SJCRH30 (cell line): ENCODE results near the gene CTNNB1. TPM values are rescaled to one million over a fixed set of nuclear protein-coding genes. Genes with fewer than 3 reads are reported as not detected.
A peak's percentile ranks its signal among the peaks of the same experiment; 100 is the strongest.

Source experiments
- DNase-seq, 2 experiments: peaks; one replicate each; pipeline ENCODE4 v3.0.0-alpha.2; 2015 to 2020
- H3K27ac ChIP-seq: fragments of 250-450 bp; sonication (Bioruptor Pico); 2 replicates; pipeline ENCODE4 v1.5.1; 2020; ENCODE audit warnings: mild to moderate bottlenecking, moderate library complexity
- H3K27me3 ChIP-seq: fragments of 250-450 bp; sonication (Bioruptor Pico); 2 replicates; pipeline ENCODE4 v1.5.1; 2020; ENCODE audit warnings: mild to moderate bottlenecking, moderate library complexity
- H3K36me3 ChIP-seq: fragments of 250-450 bp; sonication (Bioruptor Pico); 2 replicates; pipeline ENCODE4 v1.5.1; 2020; ENCODE audit warnings: mild to moderate bottlenecking, moderate library complexity
- H3K4me1 ChIP-seq: fragments of 250-450 bp; sonication (Bioruptor Pico); 2 replicates; pipeline ENCODE4 v1.5.1; 2020; ENCODE audit warnings: mild to moderate bottlenecking, moderate library complexity
- H3K4me3 ChIP-seq: fragments of 250-450 bp; sonication (Bioruptor Pico); 2 replicates; pipeline ENCODE4 v1.5.1; 2020; ENCODE audit warnings: mild to moderate bottlenecking, moderate library complexity
- H3K9me3 ChIP-seq: fragments of 250-450 bp; sonication (Bioruptor Pico); replicated peaks from 2 replicates; pipeline ENCODE4 v1.5.1; 2020; ENCODE audit warnings: mild to moderate bottlenecking, moderate library complexity
- total RNA-seq: library from RNA; depleted of rRNA; stranded (reverse); fragments of >200 nt; shearing (Covaris generic); gene quantifications from 2 replicates; pipeline ENCODE4 v1.2.3, GENCODE V29; 2014; rRNA removed

Gene CTNNB1
- total RNA-seq: 613 and 641 TPM in 2 replicates

DNA sequence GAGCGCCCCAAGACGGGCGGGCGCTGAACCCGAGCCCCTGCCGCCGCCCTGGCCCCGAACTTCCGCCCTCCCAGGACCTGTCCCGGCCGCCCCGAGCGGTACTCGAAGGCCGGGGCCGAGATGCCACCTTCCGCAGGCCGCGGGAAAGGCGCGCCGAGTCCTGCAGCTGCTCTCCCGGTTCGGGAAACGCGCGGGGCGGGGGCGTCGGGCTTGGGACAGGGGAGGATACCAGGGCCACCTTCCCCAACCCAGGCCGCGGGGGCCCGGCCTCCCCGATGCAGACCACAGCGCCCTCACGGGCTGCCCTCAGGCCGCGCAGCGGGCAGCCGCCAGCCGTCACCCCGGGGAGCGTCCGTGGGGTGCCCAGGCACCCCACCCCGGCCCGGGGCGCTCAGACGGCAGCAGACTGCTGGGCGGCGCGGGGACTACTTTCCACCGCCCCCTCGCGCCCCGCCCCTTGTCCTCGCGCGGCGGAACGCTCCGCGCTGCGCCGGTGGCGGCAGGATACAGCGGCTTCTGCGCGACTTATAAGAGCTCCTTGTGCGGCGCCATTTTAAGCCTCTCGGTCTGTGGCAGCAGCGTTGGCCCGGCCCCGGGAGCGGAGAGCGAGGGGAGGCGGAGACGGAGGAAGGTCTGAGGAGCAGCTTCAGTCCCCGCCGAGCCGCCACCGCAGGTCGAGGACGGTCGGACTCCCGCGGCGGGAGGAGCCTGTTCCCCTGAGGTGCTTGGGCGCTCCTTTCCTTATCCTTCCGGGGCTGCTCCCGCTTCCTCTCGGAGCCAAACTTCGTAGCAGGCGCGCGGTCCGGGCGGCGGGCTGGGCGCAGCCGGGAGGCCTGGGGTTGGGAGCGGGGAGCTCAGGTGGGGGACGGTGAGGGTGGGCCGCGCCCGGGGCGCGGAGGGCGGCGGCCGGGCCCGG lies at the start of gene CTNNB1:
Gene CTNNB1, plus strand, starts transcription at position 556 of the 916 bp plus-strand sequence. CDS start 24,564 bp downstream, outside the sequence.
- Histone ChIP-seq H3K27ac (peak within 1 kb of the TSS; percentile 93), H3K9me3 (no peaks in the 10 kb centered on the region), H3K4me1 (peaks cover 2% of the 10 kb centered on the region), H3K27me3 (no peaks in the 10 kb centered on the region), H3K4me3 (peak within 1 kb of the TSS; percentile 96), H3K36me3 (0 out of 2 replicates have a peak, but pooled peaks cover 9% of the 10 kb centered on the region)
- DNase-seq: peak; percentile 85

DNA sequence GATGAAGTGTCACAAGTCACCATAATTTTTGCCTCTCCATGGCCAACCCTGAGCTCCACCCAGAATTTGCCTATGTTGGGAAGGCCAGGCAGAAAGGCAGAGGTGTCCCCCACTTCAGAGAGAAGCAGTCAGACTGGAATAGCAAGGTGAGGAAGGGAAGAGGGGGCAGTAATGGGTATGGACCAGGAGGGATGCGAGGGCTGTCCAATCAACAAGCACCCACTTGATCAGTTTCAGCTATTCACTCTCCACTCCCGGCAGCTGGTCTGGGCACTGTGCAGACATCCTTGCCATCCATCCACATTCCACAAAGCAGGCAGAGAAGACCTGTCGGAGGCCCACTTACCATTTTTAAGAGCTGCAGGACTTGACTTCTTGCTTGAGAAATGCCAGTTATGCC lies 43.5 kb upstream of the CTNNB1 start:
- no peaks in the 10 kb centered on the region for H3K27me3 ChIP-seq
- DNase-seq: no peak
- no peak overlapping the region for H3K27ac ChIP-seq
- peaks cover 5% of the 10 kb centered on the region; the same call in 1 of the 2 replicates for H3K4me1 ChIP-seq
- H3K4me3 ChIP-seq: no peak overlapping the region
- H3K9me3 ChIP-seq: no peaks in the 10 kb centered on the region
- H3K36me3 ChIP-seq: no peaks in the 10 kb centered on the region

DNA sequence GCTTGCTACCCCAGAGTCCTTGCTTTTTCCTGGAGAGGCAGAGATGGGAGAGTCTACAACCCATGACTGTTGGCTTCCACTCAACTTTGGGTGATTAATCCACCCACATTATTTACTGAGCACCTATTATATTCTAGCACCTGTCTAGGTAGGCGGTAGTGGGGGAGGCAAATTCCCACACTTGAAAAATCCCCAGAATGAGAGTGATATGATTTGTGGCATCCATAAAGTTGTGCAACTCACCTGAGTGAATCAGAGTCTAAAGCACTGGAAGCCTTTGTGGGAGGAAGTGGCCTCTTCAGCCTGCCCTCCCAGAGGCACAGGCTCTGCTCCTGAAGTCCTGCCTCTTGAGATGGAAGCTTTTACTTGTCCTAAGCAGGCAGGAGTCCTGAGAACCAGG lies 40.4 kb upstream of the CTNNB1 start:
- Histone ChIP-seq H3K4me3 (no peak overlapping the region), H3K9me3 (no peaks in the 10 kb centered on the region), H3K27me3 (no peaks in the 10 kb centered on the region), H3K27ac (peak overlapping the region; percentile 41), H3K36me3 (no peaks in the 10 kb centered on the region), H3K4me1 (peaks cover 5% of the 10 kb centered on the region; the same call in 1 of the 2 replicates)
- DNase-seq: no peak

DNA sequence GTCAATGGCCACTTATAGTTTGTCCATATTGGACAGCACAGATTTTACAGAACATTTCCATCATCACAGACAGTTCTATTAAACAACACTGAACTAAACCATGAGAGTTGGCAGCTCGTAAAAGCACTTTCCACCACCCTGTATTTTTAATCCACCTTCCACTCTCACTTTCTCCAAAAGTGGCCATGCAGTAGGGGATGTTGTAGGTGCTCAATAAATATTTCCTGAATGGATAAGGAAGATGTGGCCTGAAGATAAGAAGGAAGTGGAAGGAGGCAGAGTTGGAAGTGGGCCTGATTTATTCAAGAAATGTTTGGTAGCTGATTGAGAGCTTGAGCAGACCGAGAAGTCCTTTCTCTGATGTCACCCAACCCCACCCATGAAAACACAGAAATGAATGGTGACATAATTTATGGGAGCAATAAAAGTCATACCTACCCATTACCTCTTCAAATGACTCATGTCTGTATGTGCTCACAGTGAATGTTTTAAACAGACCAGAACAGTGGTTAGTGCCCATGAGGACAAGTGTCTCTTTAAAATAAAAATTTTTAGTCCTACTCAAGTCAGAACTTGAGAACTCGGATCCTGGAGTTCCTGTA lies 39.6 kb upstream of the CTNNB1 start:
- DNase-seq: no peak
- Histone ChIP-seq H3K27ac (no peak overlapping the region), H3K4me1 (peaks cover 9% of the 10 kb centered on the region), H3K4me3 (no peak overlapping the region), H3K9me3 (no peaks in the 10 kb centered on the region), H3K36me3 (no peaks in the 10 kb centered on the region), H3K27me3 (no peaks in the 10 kb centered on the region)

DNA sequence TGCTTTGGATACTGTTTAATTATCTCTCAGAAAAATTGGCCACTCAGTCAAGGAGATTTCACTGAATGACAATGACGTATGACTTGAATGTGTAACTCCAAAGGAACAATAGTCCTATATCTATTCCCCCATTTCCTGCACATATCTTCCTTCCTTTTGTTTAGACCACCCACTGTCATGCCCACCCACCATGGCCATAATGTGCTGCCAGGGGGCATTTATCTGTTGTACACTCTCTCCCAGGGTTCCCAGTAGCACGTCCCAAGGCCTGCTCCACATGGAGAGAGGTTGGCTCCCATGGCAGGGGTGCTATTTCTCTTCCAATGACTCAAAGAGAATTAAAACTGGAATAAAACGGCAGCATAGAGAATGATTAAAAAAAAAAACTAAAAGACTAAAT lies 36.8 kb upstream of the CTNNB1 start:
- DNase-seq: peak; percentile 12 to 24
- H3K4me1 ChIP-seq: peaks cover 9% of the 10 kb centered on the region
- no peaks in the 10 kb centered on the region for H3K27me3 ChIP-seq
- no peaks in the 10 kb centered on the region for H3K9me3 ChIP-seq
- no peaks in the 10 kb centered on the region for H3K36me3 ChIP-seq
- H3K4me3 ChIP-seq: no peak overlapping the region
- no peak overlapping the region for H3K27ac ChIP-seq

DNA sequence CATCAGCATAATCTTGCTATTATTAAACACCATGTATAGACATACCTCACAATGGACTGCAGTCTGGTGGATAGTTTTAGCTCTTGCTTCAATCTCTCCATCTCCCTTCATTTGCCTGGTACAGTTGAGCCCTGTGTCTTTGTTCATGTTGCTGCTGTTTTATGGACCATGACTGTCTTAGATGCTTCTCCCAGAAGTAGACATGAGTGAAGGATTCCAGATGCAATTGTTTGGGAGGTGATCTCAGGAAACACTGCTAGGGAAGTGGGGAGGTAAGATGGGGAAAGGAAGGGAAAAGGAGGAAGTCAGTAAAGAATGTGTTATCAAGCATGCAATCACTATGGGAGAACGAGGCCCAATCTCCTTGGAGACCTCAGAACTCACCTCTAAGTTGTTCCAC lies 36.3 kb upstream of the CTNNB1 start:
- H3K4me3 ChIP-seq: no peak overlapping the region

DNA sequence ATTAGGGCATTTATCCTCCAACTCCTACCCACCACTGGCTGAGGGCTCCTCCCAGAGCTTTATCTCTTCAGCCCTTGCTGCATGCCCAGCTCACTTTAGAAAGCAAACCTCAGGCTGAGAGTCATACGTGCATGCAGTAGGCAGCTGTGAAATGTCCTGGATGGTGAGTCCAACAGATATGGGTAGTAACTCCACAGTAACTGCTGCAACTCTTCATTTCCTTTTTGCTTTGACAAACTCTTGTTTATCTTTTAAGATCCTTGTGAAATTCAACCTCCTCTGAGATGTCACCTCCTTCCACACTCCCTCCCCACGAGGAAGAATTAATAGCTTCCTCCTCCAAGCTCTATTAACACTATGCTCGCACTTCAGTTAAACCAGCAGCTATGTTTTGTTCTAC lies 35.9 kb upstream of the CTNNB1 start:
- Histone ChIP-seq H3K27me3 (no peaks in the 10 kb centered on the region), H3K9me3 (no peaks in the 10 kb centered on the region), H3K4me3 (no peak overlapping the region), H3K27ac (no peak overlapping the region), H3K36me3 (no peaks in the 10 kb centered on the region), H3K4me1 (peaks cover 9% of the 10 kb centered on the region)
- no peak for DNase-seq

More for the DNA sequence above, 36.3 kb upstream of the CTNNB1 start:
- Histone ChIP-seq H3K9me3 (no peaks in the 10 kb centered on the region), H3K27ac (no peak overlapping the region), H3K4me1 (peaks cover 9% of the 10 kb centered on the region), H3K36me3 (no peaks in the 10 kb centered on the region), H3K27me3 (no peaks in the 10 kb centered on the region)
- DNase-seq: no peak

DNA sequence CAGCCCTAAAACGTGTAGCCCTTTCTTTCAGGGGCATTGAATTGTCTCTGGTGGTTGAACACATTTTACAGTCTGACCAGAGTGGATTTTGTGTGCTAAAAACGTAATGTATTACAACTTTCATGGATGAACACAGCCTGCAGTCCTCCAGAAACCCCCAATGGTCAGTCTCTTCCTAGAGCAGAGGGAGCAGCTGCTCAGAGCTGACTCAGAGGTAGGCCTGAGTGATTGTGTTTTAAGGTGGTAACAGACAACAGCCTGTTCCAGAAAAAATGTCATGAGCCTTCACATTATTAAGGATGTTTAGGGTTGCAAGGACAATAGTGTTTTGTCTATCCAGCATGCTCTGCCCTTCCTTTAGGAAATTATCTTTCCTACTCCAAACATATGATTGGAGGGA lies 34.5 kb upstream of the CTNNB1 start:
- Histone ChIP-seq H3K36me3 (no peaks in the 10 kb centered on the region), H3K4me3 (no peak overlapping the region), H3K27me3 (no peaks in the 10 kb centered on the region), H3K4me1 (peaks cover 5% of the 10 kb centered on the region), H3K9me3 (no peaks in the 10 kb centered on the region), H3K27ac (peak overlapping the region; percentile 44)
- DNase-seq: peak; percentile 35 to 49

DNA sequence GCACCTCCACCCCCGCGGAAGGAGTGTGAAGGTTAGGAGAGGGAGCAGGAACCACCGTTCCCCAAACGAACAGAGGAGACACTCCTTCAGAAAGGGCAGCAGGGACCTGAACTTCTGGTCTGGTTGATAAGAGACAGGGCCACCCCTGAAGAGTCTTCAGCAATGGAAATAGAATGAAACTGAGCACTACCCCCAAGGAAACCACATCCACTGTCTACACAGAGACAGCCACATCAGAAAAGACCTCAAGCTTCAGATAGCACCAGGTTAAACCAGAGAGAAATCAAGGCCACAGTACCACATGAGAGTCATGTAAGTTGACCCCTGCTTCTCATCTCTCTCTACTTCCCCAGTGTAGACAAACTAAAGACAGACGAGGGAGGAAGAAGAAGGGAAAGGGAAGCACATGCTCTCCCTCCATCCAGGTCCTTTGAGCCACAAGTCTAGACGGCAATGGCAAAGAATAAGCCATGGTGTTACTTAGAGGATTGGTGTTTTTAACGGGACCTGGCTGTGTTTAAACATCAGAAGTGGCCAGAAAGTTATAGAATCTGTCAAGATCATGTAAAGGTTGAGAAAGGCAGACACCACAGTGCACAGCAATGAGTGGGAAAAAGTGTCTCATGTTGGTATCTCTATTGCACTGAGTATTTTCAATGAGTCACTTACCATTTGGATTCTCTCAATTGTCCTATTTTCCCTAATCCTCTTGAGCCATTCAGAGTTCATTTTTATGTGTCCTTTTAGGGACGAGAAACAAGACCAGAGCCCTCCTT lies 31.4 kb upstream of the CTNNB1 start:
- H3K27me3 ChIP-seq: no peaks in the 10 kb centered on the region
- H3K4me1 ChIP-seq: peaks cover 5% of the 10 kb centered on the region
- no peaks in the 10 kb centered on the region for H3K36me3 ChIP-seq
- no peak overlapping the region for H3K4me3 ChIP-seq
- no peak for DNase-seq
- no peak overlapping the region for H3K27ac ChIP-seq
- H3K9me3 ChIP-seq: no peaks in the 10 kb centered on the region

DNA sequence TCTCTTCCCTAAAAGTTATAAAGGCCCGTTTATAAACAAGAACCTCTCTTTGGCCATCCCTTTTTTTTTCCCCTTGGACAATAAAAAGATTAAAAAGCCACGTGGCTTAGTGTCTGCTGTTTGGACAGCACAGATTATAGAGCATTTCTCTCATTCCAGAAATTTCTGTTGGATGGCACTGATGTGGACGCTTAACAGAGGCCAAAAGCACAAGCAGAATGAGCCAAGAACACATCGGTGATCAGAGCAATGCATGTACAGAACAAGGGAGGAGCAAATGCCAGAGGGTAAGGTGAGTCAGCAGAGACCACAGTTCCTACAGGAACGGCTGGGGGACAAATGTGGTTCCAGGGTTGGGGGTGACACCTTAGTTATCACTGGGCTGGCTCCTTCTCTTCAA lies 30.3 kb upstream of the CTNNB1 start:
- DNase-seq: no peak
- Histone ChIP-seq H3K4me1 (peaks cover 13% of the 10 kb centered on the region), H3K9me3 (no peaks in the 10 kb centered on the region; the same call in 1 of the 2 replicates), H3K27me3 (no peaks in the 10 kb centered on the region), H3K27ac (no peak overlapping the region), H3K4me3 (no peak overlapping the region), H3K36me3 (no peaks in the 10 kb centered on the region)

DNA sequence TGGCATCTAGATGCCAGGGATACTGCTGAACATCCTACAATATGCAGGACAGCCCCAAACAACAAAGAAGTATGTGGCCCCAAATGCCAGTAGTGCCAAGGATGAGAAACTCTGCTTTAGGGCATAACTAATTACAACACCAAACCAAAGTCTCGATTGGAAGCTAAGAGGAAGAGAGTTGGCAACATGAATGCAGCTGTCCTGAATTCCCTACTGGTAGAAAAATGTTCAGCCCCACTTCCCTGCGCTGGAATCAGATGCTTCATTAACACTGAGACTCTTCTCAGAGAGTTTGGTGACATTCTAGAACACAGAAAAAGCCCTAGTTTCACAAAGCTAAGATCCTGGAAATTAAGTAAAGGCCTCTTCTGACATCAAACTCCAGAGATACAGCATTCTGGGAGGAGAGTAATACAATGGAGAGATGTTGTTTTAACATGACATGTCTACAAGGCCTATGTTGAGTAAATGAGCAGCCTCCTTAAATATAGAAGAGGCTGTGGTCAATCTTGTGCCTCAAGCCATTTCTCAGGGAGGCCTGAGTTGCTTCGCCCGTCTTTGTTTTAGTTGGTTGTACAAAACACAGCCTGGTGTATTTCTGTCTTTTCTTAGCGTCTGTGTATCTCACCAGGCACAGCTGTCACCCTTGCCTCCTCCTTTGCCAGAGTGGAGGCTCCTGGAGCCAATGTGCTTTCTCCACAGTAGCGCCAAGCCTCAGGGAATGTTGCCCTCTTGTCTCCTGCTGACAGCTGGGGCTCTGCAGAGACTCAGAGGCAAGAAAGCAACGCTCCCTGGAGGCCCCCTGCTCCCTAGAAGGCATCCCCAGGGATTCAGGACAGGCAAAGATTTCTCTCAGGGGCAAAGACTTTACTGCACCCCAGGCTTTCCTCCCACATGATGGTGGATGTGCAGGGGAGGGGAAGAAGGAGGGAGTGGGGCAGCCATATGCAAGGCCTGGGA lies 25.1 kb upstream of the CTNNB1 start:
- peak overlapping the region; percentile 93 for H3K27ac ChIP-seq

DNA sequence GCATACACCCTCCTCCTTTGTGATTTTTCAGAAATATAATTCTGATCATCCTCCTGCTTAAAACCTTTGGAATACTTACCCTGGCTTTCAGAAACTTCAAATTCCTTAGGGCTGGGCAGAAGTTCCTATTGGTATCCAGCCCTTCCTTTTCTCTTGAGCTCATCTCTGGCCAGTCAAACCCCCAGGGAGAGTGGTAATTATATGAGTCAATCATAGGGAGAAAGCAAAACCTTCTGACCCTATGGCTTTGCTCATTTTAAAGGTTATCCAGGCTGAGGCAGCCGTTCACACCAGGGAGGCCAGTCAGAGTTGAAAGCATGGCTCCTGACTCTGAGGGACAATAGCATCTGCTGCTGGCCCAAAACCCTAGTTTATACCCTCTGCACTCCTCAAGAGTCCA lies 23.9 kb upstream of the CTNNB1 start:
- Histone ChIP-seq H3K9me3 (no peaks in the 10 kb centered on the region; the same call in 1 of the 2 replicates), H3K36me3 (no peaks in the 10 kb centered on the region), H3K27ac (peak overlapping the region; percentile 93; the same call in 1 of the 2 replicates), H3K4me1 (peaks cover 39% of the 10 kb centered on the region), H3K27me3 (no peaks in the 10 kb centered on the region), H3K4me3 (no peak overlapping the region)
- no peak for DNase-seq

More for the DNA sequence above, 25.1 kb upstream of the CTNNB1 start:
- H3K36me3 ChIP-seq: no peaks in the 10 kb centered on the region
- H3K4me3 ChIP-seq: no peak overlapping the region; the same call in 1 of the 2 replicates
- no peaks in the 10 kb centered on the region; the same call in 1 of the 2 replicates for H3K9me3 ChIP-seq
- H3K4me1 ChIP-seq: peaks cover 39% of the 10 kb centered on the region
- DNase-seq: peak; percentile 85 to 88
- H3K27me3 ChIP-seq: no peaks in the 10 kb centered on the region

DNA sequence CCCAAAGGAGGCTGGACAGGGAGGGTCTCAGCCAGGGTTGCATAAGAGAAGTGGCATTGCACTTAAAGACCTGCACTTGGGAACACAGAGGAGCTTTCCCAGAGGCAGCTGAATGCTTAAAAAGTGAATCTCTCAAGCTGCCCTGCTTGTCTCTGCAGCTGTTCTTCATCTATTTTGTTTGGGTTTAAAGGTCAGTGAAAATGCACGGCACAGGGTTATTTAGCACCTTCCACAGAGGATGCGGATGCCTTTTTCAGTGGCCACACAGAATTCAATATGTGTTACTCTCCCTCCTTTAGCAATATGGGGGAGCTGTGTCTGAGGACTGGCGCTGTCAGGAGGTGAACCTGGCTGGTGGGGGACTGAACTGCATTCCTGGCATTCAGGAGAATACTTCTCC lies 22.7 kb upstream of the CTNNB1 start:
- DNase-seq: peak; percentile 32 to 70
- H3K9me3 ChIP-seq: no peaks in the 10 kb centered on the region; the same call in 1 of the 2 replicates
- peak overlapping the region; percentile 49 for H3K27ac ChIP-seq

DNA sequence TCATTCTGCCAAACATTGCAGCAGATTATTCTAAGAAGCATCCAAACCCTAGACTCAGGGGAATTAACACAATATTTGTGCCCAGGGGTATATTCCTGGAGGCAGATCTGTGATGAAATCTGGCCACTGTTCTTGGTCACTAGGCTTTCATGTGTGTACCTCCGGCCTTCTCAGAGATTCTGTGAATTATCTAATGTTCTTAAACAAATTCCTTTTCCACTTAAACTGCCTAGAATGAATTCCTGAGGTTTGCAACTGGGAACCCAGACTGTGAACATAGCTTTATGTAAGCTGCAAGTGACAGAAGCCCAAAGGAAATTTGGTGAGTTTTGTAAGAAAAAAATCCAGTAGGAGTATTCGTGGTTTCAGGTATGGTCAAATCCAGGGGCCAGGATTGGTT lies 20.7 kb upstream of the CTNNB1 start:
- H3K4me3 ChIP-seq: no peak overlapping the region

More for the DNA sequence above, 22.7 kb upstream of the CTNNB1 start:
- Histone ChIP-seq H3K4me1 (peaks cover 39% of the 10 kb centered on the region), H3K27me3 (no peaks in the 10 kb centered on the region), H3K36me3 (no peaks in the 10 kb centered on the region), H3K4me3 (no peak overlapping the region; the same call in 1 of the 2 replicates)

More for the DNA sequence above, 20.7 kb upstream of the CTNNB1 start:
- Histone ChIP-seq H3K27ac (no peak overlapping the region), H3K9me3 (no peaks in the 10 kb centered on the region), H3K36me3 (no peaks in the 10 kb centered on the region), H3K4me1 (peaks cover 35% of the 10 kb centered on the region), H3K27me3 (no peaks in the 10 kb centered on the region)
- DNase-seq: no peak
